Ectodermal cell (in vitro differentiated cells): Measurements from ENCODE around the gene CYP2B6.

Experiments used
- H3K27ac ChIP-seq: 2 replicates; pipeline ENCODE4 v1.7.0; 2013; ENCODE audit warnings: mild to moderate bottlenecking, low read depth, low read length; ENCODE audit not compliant: insufficient read depth, poor library complexity, severe bottlenecking
- H3K27me3 ChIP-seq: 2 replicates; pipeline ENCODE4 v1.7.0; 2013; ENCODE audit warnings: mild to moderate bottlenecking, low read length; ENCODE audit not compliant: insufficient read depth, control insufficient read depth, poor library complexity, severe bottlenecking
- H3K36me3 ChIP-seq: one replicate; pipeline ENCODE4 v1.7.0; 2013; ENCODE audit warnings: low read length; ENCODE audit not compliant: control insufficient read depth, insufficient read depth
- H3K4me1 ChIP-seq: one replicate; pipeline ENCODE4 v1.7.0; 2013; ENCODE audit warnings: low read length; ENCODE audit not compliant: control insufficient read depth, insufficient read depth
- H3K4me3 ChIP-seq: 2 replicates; pipeline ENCODE4 v1.7.0; 2013; ENCODE audit warnings: low read depth, low read length, control low read depth; ENCODE audit not compliant: insufficient read depth
- H3K9me3 ChIP-seq: 2 replicates; pipeline ENCODE4 v1.7.0; 2013; ENCODE audit warnings: mild to moderate bottlenecking, low read length, moderate library complexity; ENCODE audit not compliant: control insufficient read depth
- WGBS, 2 experiments: methylation state at CpG; one replicate each; pipeline ENCODE4 v1.1.7; 2013; ENCODE audit warnings: missing lambda C conversion rate in 2 of 2; 5-methylcytosine and 5-hydroxymethylcytosine counted together

Gene CYP2B6

GRCh38 chr19:41009700-41010235 lies 18.7 kb downstream of the CYP2B6 start:
- Histone ChIP-seq H3K27ac (no peak overlapping the region), H3K36me3 (no peaks in the 10 kb centered on the region), H3K4me1 (no peaks in the 10 kb centered on the region), H3K9me3 (no peaks in the 10 kb centered on the region), H3K4me3 (no peak overlapping the region), H3K27me3 (no peaks in the 10 kb centered on the region)
- WGBS, 2 experiments, result 90 to 92% methylated on average over 11 of the region's 11 CpGs

- Histone ChIP-seq H3K27me3 (no peaks in the 10 kb centered on the region), H3K4me1 (no peaks in the 10 kb centered on the region), H3K27ac (no peak overlapping the region), H3K9me3 (no peaks in the 10 kb centered on the region), H3K36me3 (no peaks in the 10 kb centered on the region), H3K4me3 (no peak overlapping the region)
- 91 to 93% methylated on average over 3 of the region's 3 CpGs for WGBS, 2 experiments
These were observed 22.3 kb downstream of the CYP2B6 start for GRCh38 chr19:41013359-41013758.

- H3K27ac ChIP-seq, result no peak overlapping the region
- no peaks in the 10 kb centered on the region for H3K36me3 ChIP-seq
- no peaks in the 10 kb centered on the region for H3K9me3 ChIP-seq
- 83 to 85% methylated on average over 1 of the region's 1 CpG for WGBS, 2 experiments
- H3K4me1 ChIP-seq, result no peaks in the 10 kb centered on the region
- no peaks in the 10 kb centered on the region for H3K27me3 ChIP-seq
- H3K4me3 ChIP-seq, result no peak overlapping the region
These were observed 23.6 kb downstream of the CYP2B6 start for GRCh38 chr19:41014643-41015042.

- Histone ChIP-seq H3K27ac (no peak overlapping the region), H3K4me1 (no peaks in the 10 kb centered on the region)
- whole genome bisulfite sequencing, 2 experiments, result 93 to 97% methylated on average over 11 of the region's 12 CpGs
These were observed 25.5 kb downstream of the CYP2B6 start for GRCh38 chr19:41016488-41017071.

GRCh38 chr19:41018736-41019290 lies 27.7 kb downstream of the CYP2B6 start:
- 89 to 93% methylated on average over 15 of the region's 15 CpGs for WGBS, 2 experiments
- no peak overlapping the region for H3K4me3 ChIP-seq
- H3K36me3 ChIP-seq, result no peaks in the 10 kb centered on the region
- H3K27ac ChIP-seq, result no peak overlapping the region
- H3K4me1 ChIP-seq, result no peaks in the 10 kb centered on the region
- H3K27me3 ChIP-seq, result no peaks in the 10 kb centered on the region
- no peaks in the 10 kb centered on the region for H3K9me3 ChIP-seq

More at GRCh38 chr19:41016488-41017071, 25.5 kb downstream of the CYP2B6 start:
- no peaks in the 10 kb centered on the region for H3K27me3 ChIP-seq
- H3K36me3 ChIP-seq, result no peaks in the 10 kb centered on the region
- no peak overlapping the region for H3K4me3 ChIP-seq
- H3K9me3 ChIP-seq, result no peaks in the 10 kb centered on the region

DNA sequence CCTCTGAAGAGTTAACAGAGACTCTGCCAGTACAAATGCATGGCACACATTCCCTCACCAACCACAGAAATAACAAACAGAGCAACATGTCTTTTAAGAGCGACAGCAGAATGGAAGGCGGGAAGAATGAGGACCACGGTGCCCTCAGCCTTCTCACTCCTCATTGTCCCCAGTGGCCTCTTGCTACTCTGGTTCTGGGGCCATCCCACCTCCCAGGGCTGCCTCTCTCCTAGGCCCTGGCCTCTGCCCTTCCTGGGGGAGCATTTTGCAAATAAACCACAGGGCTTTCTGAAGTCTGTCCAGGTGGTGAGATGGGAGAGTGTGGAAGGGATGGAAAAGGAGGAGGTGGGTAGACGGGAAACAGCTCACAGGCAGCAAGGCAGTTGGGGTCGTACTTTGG lies 28.3 kb downstream of the CYP2B6 start:
- Histone ChIP-seq H3K27me3 (no peaks in the 10 kb centered on the region), H3K9me3 (no peaks in the 10 kb centered on the region), H3K36me3 (no peaks in the 10 kb centered on the region), H3K4me3 (no peak overlapping the region), H3K4me1 (no peaks in the 10 kb centered on the region), H3K27ac (no peak overlapping the region)
- WGBS, 2 experiments, result 86 to 88% methylated on average over 5 of the region's 5 CpGs

DNA sequence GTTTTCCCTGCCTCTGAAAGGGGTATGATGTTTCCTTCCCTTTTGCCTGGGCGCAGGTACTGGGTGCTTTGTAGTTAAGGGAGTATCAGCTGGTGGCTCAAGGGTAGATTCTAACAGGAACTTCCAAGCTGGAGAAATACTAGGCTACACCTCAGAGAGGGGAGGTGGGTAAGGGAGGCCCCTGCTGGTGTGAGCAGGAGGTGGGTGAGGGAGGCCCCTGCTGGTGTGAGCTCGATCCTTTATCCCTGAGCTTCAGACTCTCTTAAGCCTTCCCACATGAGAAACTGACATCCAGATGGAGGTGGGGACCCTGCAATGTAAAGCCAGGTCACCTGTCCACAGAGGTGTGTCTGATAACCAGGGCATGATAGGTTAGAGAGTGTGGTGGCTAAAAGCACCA lies 32.1 kb downstream of the CYP2B6 start:
- Histone ChIP-seq H3K4me3 (no peak overlapping the region), H3K4me1 (no peaks in the 10 kb centered on the region), H3K27ac (no peak overlapping the region), H3K9me3 (no peaks in the 10 kb centered on the region), H3K36me3 (no peaks in the 10 kb centered on the region), H3K27me3 (no peaks in the 10 kb centered on the region)
- WGBS, 2 experiments, result 62 to 73% methylated on average over 2 of the region's 2 CpGs

GRCh38 chr19:41025411-41025810 lies 34.3 kb downstream of the CYP2B6 start:
- 95% methylated on average over 9 of the region's 9 CpGs for WGBS, 2 experiments
- Histone ChIP-seq H3K27ac (no peak overlapping the region), H3K27me3 (no peaks in the 10 kb centered on the region), H3K36me3 (no peaks in the 10 kb centered on the region), H3K4me3 (no peak overlapping the region), H3K4me1 (no peaks in the 10 kb centered on the region), H3K9me3 (no peaks in the 10 kb centered on the region)

- H3K4me3 ChIP-seq, result no peak overlapping the region
- no peaks in the 10 kb centered on the region for H3K36me3 ChIP-seq
- H3K9me3 ChIP-seq, result no peaks in the 10 kb centered on the region
- no peak overlapping the region for H3K27ac ChIP-seq
- no peaks in the 10 kb centered on the region for H3K4me1 ChIP-seq
- 85 to 90% methylated on average over 32 of the region's 32 CpGs for WGBS, 2 experiments
- no peaks in the 10 kb centered on the region for H3K27me3 ChIP-seq
These were observed 34.8 kb downstream of the CYP2B6 start for GRCh38 chr19:41025871-41026270.

DNA sequence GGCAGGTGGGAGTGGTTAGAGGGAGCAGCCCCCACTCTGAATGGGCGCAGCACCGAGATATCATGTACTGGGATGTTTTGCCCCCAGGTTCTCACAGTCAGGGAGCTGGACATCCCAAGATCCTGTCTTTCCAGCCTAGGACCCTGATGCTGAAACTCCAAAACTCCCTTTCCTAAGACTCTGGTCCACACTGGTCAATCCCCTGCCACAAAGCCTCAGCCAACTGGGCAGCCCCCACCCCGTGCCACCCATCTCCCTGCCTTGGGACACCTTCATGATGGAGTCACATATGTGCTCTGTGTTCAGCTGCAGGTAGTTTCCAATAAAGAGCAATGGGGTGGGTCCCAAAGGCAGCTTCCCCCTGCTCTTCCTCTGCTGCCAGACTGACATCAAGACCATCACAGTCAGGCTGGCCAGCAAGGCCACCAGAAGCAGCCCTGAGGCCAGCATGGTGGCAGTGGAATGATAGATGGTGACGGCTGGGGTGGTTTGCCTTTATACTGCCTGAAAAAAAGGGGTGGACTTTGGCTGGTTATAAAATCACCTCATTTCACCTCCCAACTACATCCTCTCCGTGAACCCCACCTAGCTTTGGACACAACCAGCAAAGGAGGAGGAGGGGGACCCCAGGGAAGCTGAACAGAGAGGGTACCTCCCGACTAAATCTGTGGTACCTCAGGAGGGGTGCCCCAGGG lies 36.3 kb downstream of the CYP2B6 start:
- H3K9me3 ChIP-seq, result no peaks in the 10 kb centered on the region
- H3K4me3 ChIP-seq, result no peak overlapping the region
- whole genome bisulfite sequencing, 2 experiments, result 93 to 95% methylated on average over 5 to 6 of the region's 6 CpGs
- no peak overlapping the region for H3K27ac ChIP-seq
- H3K4me1 ChIP-seq, result no peaks in the 10 kb centered on the region
- no peaks in the 10 kb centered on the region for H3K36me3 ChIP-seq
- H3K27me3 ChIP-seq, result no peaks in the 10 kb centered on the region
